ENCODE data around the gene GAS2L2. TPM values are rescaled to one million over a fixed set of nuclear protein-coding genes. Genes with fewer than 3 reads are reported as not detected.

Gene GAS2L2
- total RNA-seq, 1 experiment from 2014 or later: not detected

- Histone ChIP-seq H3K36me3 (peaks cover 69% of the 10 kb centered on the region), H3K27ac (no peak overlapping the region), H3K27me3 (replicated peaks) (no peaks in the 10 kb centered on the region), H3K4me1 (replicated peaks) (peaks cover 10% of the 10 kb centered on the region), H3K4me3 (no peak overlapping the region), H3K9me3 (replicated peaks) (no peaks in the 10 kb centered on the region)
- DNase-seq (ENCODE audit: low read depth in 1 of 2, low spot score in 2 of 2): no peak
Measured at GRCh38 chr17:35725802-35726126, 27.3 kb downstream of the GAS2L2 start.

GRCh38 chr17:35725058-35725457 is 28.0 kb downstream of the GAS2L2 start:
- DNase-seq (ENCODE audit: low read depth in 1 of 2, low spot score in 2 of 2): no peak
- H3K9me3 ChIP-seq (replicated peaks): no peaks in the 10 kb centered on the region
- H3K4me1 ChIP-seq (replicated peaks): peaks cover 10% of the 10 kb centered on the region
- H3K4me3 ChIP-seq: no peak overlapping the region
- peaks cover 73% of the 10 kb centered on the region for H3K36me3 ChIP-seq
- no peak overlapping the region for H3K27ac ChIP-seq
- H3K27me3 ChIP-seq (replicated peaks): no peaks in the 10 kb centered on the region

- Histone ChIP-seq H3K4me3 (no peak overlapping the region), H3K9me3 (replicated peaks) (no peaks in the 10 kb centered on the region), H3K36me3 (peaks cover 86% of the 10 kb centered on the region), H3K4me1 (replicated peaks) (peaks cover 10% of the 10 kb centered on the region), H3K27ac (no peak overlapping the region), H3K27me3 (replicated peaks) (no peaks in the 10 kb centered on the region)
- DNase-seq (ENCODE audit: low read depth in 1 of 2, low spot score in 2 of 2): no peak
Measured at GRCh38 chr17:35723735-35724134, 29.3 kb downstream of the GAS2L2 start.

GRCh38 chr17:35717475-35717874 is 35.6 kb downstream of the GAS2L2 start:
- Histone ChIP-seq H3K27me3 (replicated peaks) (no peaks in the 10 kb centered on the region), H3K4me1 (replicated peaks) (no peaks in the 10 kb centered on the region), H3K9me3 (replicated peaks) (no peaks in the 10 kb centered on the region), H3K36me3 (peaks cover 95% of the 10 kb centered on the region), H3K4me3 (no peak overlapping the region), H3K27ac (no peak overlapping the region)
- no peak for DNase-seq (ENCODE audit: low read depth in 1 of 2, low spot score in 2 of 2)

- DNase-seq (ENCODE audit: low read depth in 1 of 2, low spot score in 2 of 2): no peak
- no peaks in the 10 kb centered on the region for H3K4me1 ChIP-seq (replicated peaks)
- H3K36me3 ChIP-seq: peaks cover 95% of the 10 kb centered on the region
- no peak overlapping the region for H3K27ac ChIP-seq
- H3K9me3 ChIP-seq (replicated peaks): no peaks in the 10 kb centered on the region
- H3K27me3 ChIP-seq (replicated peaks): no peaks in the 10 kb centered on the region
- H3K4me3 ChIP-seq: no peak overlapping the region
Measured at GRCh38 chr17:35716897-35717465, 36.1 kb downstream of the GAS2L2 start.

GRCh38 chr17:35716173-35716572 is 36.9 kb downstream of the GAS2L2 start:
- no peak for DNase-seq (ENCODE audit: low read depth in 1 of 2, low spot score in 2 of 2)

GRCh38 chr17:35715416-35715815 is 37.6 kb downstream of the GAS2L2 start:
- Histone ChIP-seq H3K27me3 (replicated peaks) (no peaks in the 10 kb centered on the region), H3K27ac (no peak overlapping the region), H3K4me1 (replicated peaks) (no peaks in the 10 kb centered on the region), H3K36me3 (peaks cover 92% of the 10 kb centered on the region), H3K9me3 (replicated peaks) (no peaks in the 10 kb centered on the region), H3K4me3 (no peak overlapping the region)
- DNase-seq (ENCODE audit: low read depth in 1 of 2, low spot score in 2 of 2): no peak

More at GRCh38 chr17:35716173-35716572, 36.9 kb downstream of the GAS2L2 start:
- Histone ChIP-seq H3K27ac (no peak overlapping the region), H3K4me1 (replicated peaks) (no peaks in the 10 kb centered on the region), H3K4me3 (no peak overlapping the region), H3K36me3 (peaks cover 91% of the 10 kb centered on the region), H3K27me3 (replicated peaks) (no peaks in the 10 kb centered on the region), H3K9me3 (replicated peaks) (no peaks in the 10 kb centered on the region)

GRCh38 chr17:35714988-35715387 is 38.1 kb downstream of the GAS2L2 start:
- no peak for DNase-seq (ENCODE audit: low read depth in 1 of 2, low spot score in 2 of 2)
- no peak overlapping the region for H3K4me3 ChIP-seq
- no peaks in the 10 kb centered on the region for H3K4me1 ChIP-seq (replicated peaks)
- H3K36me3 ChIP-seq: peaks cover 94% of the 10 kb centered on the region
- H3K27ac ChIP-seq: no peak overlapping the region
- no peaks in the 10 kb centered on the region for H3K27me3 ChIP-seq (replicated peaks)
- H3K9me3 ChIP-seq (replicated peaks): no peaks in the 10 kb centered on the region

GRCh38 chr17:35713069-35713728 is 39.8 kb downstream of the GAS2L2 start:
- no peak for DNase-seq (ENCODE audit: low read depth in 1 of 2, low spot score in 2 of 2)
- Histone ChIP-seq H3K4me3 (no peak overlapping the region), H3K27me3 (replicated peaks) (no peaks in the 10 kb centered on the region), H3K9me3 (replicated peaks) (no peaks in the 10 kb centered on the region), H3K36me3 (peaks cover 96% of the 10 kb centered on the region), H3K27ac (no peak overlapping the region), H3K4me1 (replicated peaks) (no peaks in the 10 kb centered on the region)

- H3K36me3 ChIP-seq: peaks cover 87% of the 10 kb centered on the region
- no peaks in the 10 kb centered on the region for H3K27me3 ChIP-seq (replicated peaks)
- no peak overlapping the region for H3K27ac ChIP-seq
- no peak for DNase-seq (ENCODE audit: low read depth in 1 of 2, low spot score in 2 of 2)
- no peaks in the 10 kb centered on the region for H3K9me3 ChIP-seq (replicated peaks)
- H3K4me3 ChIP-seq: no peak overlapping the region
- H3K4me1 ChIP-seq (replicated peaks): no peaks in the 10 kb centered on the region
Measured at GRCh38 chr17:35710950-35711349, 42.1 kb downstream of the GAS2L2 start.

- peaks cover 77% of the 10 kb centered on the region for H3K36me3 ChIP-seq
- H3K4me1 ChIP-seq (replicated peaks): no peaks in the 10 kb centered on the region
- DNase-seq (ENCODE audit: low read depth in 1 of 2, low spot score in 2 of 2): no peak
Measured at GRCh38 chr17:35709874-35710273, 43.2 kb downstream of the GAS2L2 start.

GRCh38 chr17:35708951-35709350 is 44.1 kb downstream of the GAS2L2 start:
- H3K4me3 ChIP-seq: no peak overlapping the region
- no peak for DNase-seq (ENCODE audit: low read depth in 1 of 2, low spot score in 2 of 2)
- no peaks in the 10 kb centered on the region for H3K9me3 ChIP-seq (replicated peaks)
- no peaks in the 10 kb centered on the region for H3K27me3 ChIP-seq (replicated peaks)
- peaks cover 72% of the 10 kb centered on the region for H3K36me3 ChIP-seq
- no peaks in the 10 kb centered on the region for H3K4me1 ChIP-seq (replicated peaks)
- H3K27ac ChIP-seq: no peak overlapping the region

More at GRCh38 chr17:35709874-35710273, 43.2 kb downstream of the GAS2L2 start:
- H3K27ac ChIP-seq: no peak overlapping the region
- H3K4me3 ChIP-seq: no peak overlapping the region
- no peaks in the 10 kb centered on the region for H3K27me3 ChIP-seq (replicated peaks)
- no peaks in the 10 kb centered on the region for H3K9me3 ChIP-seq (replicated peaks)

- peaks cover 69% of the 10 kb centered on the region for H3K36me3 ChIP-seq
- H3K27ac ChIP-seq: no peak overlapping the region
- no peaks in the 10 kb centered on the region for H3K9me3 ChIP-seq (replicated peaks)
- no peak overlapping the region for H3K4me3 ChIP-seq
- H3K4me1 ChIP-seq (replicated peaks): no peaks in the 10 kb centered on the region
- DNase-seq (ENCODE audit: low read depth in 1 of 2, low spot score in 2 of 2): no peak
- H3K27me3 ChIP-seq (replicated peaks): no peaks in the 10 kb centered on the region
Measured at GRCh38 chr17:35708149-35708548, 44.9 kb downstream of the GAS2L2 start.

GRCh38 chr17:35705705-35706104 is 47.3 kb downstream of the GAS2L2 start:
- H3K36me3 ChIP-seq: peaks cover 70% of the 10 kb centered on the region
- no peak overlapping the region for H3K27ac ChIP-seq
- no peaks in the 10 kb centered on the region for H3K27me3 ChIP-seq (replicated peaks)
- no peak for DNase-seq (ENCODE audit: low read depth in 1 of 2, low spot score in 2 of 2)
- H3K4me1 ChIP-seq (replicated peaks): no peaks in the 10 kb centered on the region
- no peak overlapping the region for H3K4me3 ChIP-seq
- no peaks in the 10 kb centered on the region for H3K9me3 ChIP-seq (replicated peaks)

GRCh38 chr17:35705230-35705629 is 47.8 kb downstream of the GAS2L2 start:
- Histone ChIP-seq H3K36me3 (peaks cover 70% of the 10 kb centered on the region), H3K27me3 (replicated peaks) (no peaks in the 10 kb centered on the region), H3K9me3 (replicated peaks) (no peaks in the 10 kb centered on the region), H3K4me3 (no peak overlapping the region), H3K27ac (no peak overlapping the region), H3K4me1 (replicated peaks) (no peaks in the 10 kb centered on the region)
- DNase-seq (ENCODE audit: low read depth in 1 of 2, low spot score in 2 of 2): no peak

Measured in SJSA1 (cell line).